ENCODE results near the gene ERGIC1. TPM values are rescaled to one million over a fixed set of nuclear protein-coding genes. Genes with fewer than 3 reads are reported as not detected.
A peak's percentile ranks its signal among the peaks of the same experiment; 100 is the strongest.

ERGIC1 gene
- polyA plus RNA-seq, 1 experiment: 137 TPM

GRCh38 chr5:172973127-172973916 lies 139.3 kb downstream of the ERGIC1 start:
- DNase-seq (ENCODE audit: low read depth, low spot score): no peak
- ChIA-PET CTCF (interaction anchor here (0.5 to 1.3 kb wide), 8 partner anchors 14 to 277 kb away, joined by 3 to 10 read pairs (median 3); partner anchors contain the start of gene RPL26L1), POLR2A (no interaction called here)

GRCh38 chr5:172973931-172974330 lies 139.9 kb downstream of the ERGIC1 start:
- TF ChIP-seq, protein P1, sequence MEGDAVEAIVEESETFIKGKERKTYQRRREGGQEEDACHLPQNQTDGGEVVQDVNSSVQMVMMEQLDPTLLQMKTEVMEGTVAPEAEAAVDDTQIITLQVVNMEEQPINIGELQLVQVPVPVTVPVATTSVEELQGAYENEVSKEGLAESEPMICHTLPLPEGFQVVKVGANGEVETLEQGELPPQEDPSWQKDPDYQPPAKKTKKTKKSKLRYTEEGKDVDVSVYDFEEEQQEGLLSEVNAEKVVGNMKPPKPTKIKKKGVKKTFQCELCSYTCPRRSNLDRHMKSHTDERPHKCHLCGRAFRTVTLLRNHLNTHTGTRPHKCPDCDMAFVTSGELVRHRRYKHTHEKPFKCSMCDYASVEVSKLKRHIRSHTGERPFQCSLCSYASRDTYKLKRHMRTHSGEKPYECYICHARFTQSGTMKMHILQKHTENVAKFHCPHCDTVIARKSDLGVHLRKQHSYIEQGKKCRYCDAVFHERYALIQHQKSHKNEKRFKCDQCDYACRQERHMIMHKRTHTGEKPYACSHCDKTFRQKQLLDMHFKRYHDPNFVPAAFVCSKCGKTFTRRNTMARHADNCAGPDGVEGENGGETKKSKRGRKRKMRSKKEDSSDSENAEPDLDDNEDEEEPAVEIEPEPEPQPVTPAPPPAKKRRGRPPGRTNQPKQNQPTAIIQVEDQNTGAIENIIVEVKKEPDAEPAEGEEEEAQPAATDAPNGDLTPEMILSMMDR (IDR thresholded peaks at IDR 0.05; ENCODE audit: low read depth, low read length): no peak
- POLR2A ChIA-PET: interaction anchor here (0.7 kb wide), 2 partner anchors 10 to 1016 kb away, joined by 3 to 5 read pairs; partner anchors contain the start of gene ATP6V0E1
- Histone ChIP-seq H3K27ac (ENCODE audit: low read depth, low read length) (peak overlapping the region; percentile 39), H3K4me3 (ENCODE audit: low read depth, low read length) (no peak overlapping the region), H3K9me3 (ENCODE audit: control insufficient read depth, insufficient read depth, low read length) (no peaks in the 10 kb centered on the region), H3K27me3 (ENCODE audit: control insufficient read depth, insufficient read depth, low read length) (no peaks in the 10 kb centered on the region)
- DNase-seq (ENCODE audit: low read depth, low spot score): no peak
- CTCF ChIA-PET: interaction anchor here (0.6 to 1.3 kb wide), 4 partner anchors 15 to 277 kb away, joined by 3 to 7 read pairs (median 3); partner anchors contain the start of gene RPL26L1

More at GRCh38 chr5:172973127-172973916, 139.3 kb downstream of the ERGIC1 start:
- H3K27ac ChIP-seq (ENCODE audit: low read depth, low read length): peak overlapping the region; percentile 39
- no peaks in the 10 kb centered on the region for H3K9me3 ChIP-seq (ENCODE audit: control insufficient read depth, insufficient read depth, low read length)
- no peaks in the 10 kb centered on the region for H3K27me3 ChIP-seq (ENCODE audit: control insufficient read depth, insufficient read depth, low read length)
- TF ChIP-seq, protein P1 (IDR thresholded peaks at IDR 0.05; ENCODE audit: low read depth, low read length): no peak
- H3K4me3 ChIP-seq (ENCODE audit: low read depth, low read length): no peak overlapping the region

DNA sequence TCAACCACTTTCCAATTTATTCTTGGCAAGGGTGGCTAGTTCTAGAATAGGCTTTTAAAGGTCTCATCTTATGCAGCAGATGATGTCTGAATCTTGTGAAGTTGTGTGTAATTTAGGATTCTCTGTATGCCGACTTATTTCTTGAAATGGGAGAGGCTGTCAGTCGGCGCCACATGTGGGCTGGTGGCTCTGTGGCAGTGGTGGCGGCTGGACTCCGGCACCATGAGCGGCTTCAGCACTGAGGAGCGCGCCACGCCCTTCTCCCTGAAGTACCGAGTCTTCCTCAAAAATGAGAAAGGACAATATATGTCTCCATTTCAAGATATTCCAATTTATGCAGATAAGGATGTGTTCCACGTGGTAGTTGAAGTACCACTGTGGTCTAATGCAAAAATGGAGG lies 141.2 kb downstream of the ERGIC1 start:
- no peak for DNase-seq (ENCODE audit: low read depth, low spot score)
- H3K4me3 ChIP-seq (ENCODE audit: low read depth, low read length): no peak overlapping the region
- H3K27me3 ChIP-seq (ENCODE audit: control insufficient read depth, insufficient read depth, low read length): no peaks in the 10 kb centered on the region
- POLR2A ChIA-PET: no interaction called here
- TF ChIP-seq, protein P1 (IDR thresholded peaks at IDR 0.05; ENCODE audit: low read depth, low read length): no peak
- no peak overlapping the region for H3K27ac ChIP-seq (ENCODE audit: low read depth, low read length)
- H3K9me3 ChIP-seq (ENCODE audit: control insufficient read depth, insufficient read depth, low read length): no peaks in the 10 kb centered on the region
- CTCF ChIA-PET: no interaction called here

GRCh38 chr5:172979778-172980177 lies 145.7 kb downstream of the ERGIC1 start:
- TF ChIP-seq, protein P1 (IDR thresholded peaks at IDR 0.05; ENCODE audit: low read depth, low read length): no peak
- no peaks in the 10 kb centered on the region for H3K9me3 ChIP-seq (ENCODE audit: control insufficient read depth, insufficient read depth, low read length)
- H3K4me3 ChIP-seq (ENCODE audit: low read depth, low read length): no peak overlapping the region
- H3K27ac ChIP-seq (ENCODE audit: low read depth, low read length): no peak overlapping the region
- no peaks in the 10 kb centered on the region for H3K27me3 ChIP-seq (ENCODE audit: control insufficient read depth, insufficient read depth, low read length)
- POLR2A ChIA-PET: no interaction called here
- DNase-seq (ENCODE audit: low read depth, low spot score): no peak
- CTCF ChIA-PET: interaction anchor here (1.2 to 2.8 kb wide), 5 partner anchors 21 to 309 kb away, joined by 3 to 9 read pairs (median 5); partner anchors contain the start of gene RPL26L1

DNA sequence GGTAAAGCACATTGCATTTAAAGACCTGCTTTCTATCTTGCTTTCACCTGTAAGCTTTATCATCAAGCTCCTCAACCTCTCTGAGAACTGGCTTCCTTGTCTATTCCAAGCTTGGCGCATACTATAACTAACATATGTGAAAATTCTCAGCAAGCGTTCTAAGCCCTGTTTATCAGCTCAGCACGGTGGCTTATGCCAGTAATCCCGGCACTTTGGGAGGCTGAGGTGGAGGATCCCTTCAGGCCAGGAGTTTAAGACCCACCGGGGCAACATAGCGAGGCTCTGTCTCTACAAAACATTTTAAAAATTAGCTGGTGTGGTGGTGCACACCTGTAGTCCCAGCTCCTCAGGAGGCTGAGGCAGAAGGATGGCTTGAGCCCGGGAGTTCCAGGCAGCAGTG lies 147.9 kb downstream of the ERGIC1 start:
- POLR2A ChIA-PET: no interaction called here
- DNase-seq (ENCODE audit: low read depth, low spot score): no peak
- CTCF ChIA-PET: interaction anchor here (0.7 to 2.9 kb wide), 6 partner anchors 160 to 564 kb away, joined by 3 to 16 read pairs (median 4); partner anchors contain the start of gene BNIP1
- TF ChIP-seq, protein P1 (IDR thresholded peaks at IDR 0.05; ENCODE audit: low read depth, low read length): no peak
- Histone ChIP-seq H3K9me3 (ENCODE audit: control insufficient read depth, insufficient read depth, low read length) (no peaks in the 10 kb centered on the region), H3K4me3 (ENCODE audit: low read depth, low read length) (no peak overlapping the region), H3K27ac (ENCODE audit: low read depth, low read length) (no peak overlapping the region), H3K27me3 (ENCODE audit: control insufficient read depth, insufficient read depth, low read length) (no peaks in the 10 kb centered on the region)

Measured in AG04450 (cell line).